HG02852 (cell line): ENCODE results near the gene ZNF28.
"Not testable (repeated sequence)": the region's sequence is repeated elsewhere in the genome, so short reads cannot be mapped to it uniquely, and the experiment has no call there.

ENCODE experiments used
- ATAC-seq: cut with Tn5 transposase; IDR thresholded peaks from one replicate; pipeline ENCODE4 v1.9.1; 2021; ENCODE audit warnings: mild to moderate bottlenecking, moderate library complexity; ENCODE audit not compliant: unreplicated experiment

Gene ZNF28

GRCh38 chr19:52821204-52821960, at the start of gene ZNF28:
Gene ZNF28 (minus strand): TSS chr19:52821633. CDS start chr19:52817958, 3,675 bp downstream.
- peak; percentile 88 for ATAC-seq

- not testable (repeated sequence) for ATAC-seq
These were observed 46.6 kb upstream of the ZNF28 start for GRCh38 chr19:52868031-52868430.

- peak; percentile 92 for ATAC-seq
These were observed 36.2 kb upstream of the ZNF28 start, which contains the start of gene ZNF468 for GRCh38 chr19:52857378-52858191. Gene ZNF468 (minus strand): TSS chr19:52857619. CDS start chr19:52854272, 3,347 bp downstream.

GRCh38 chr19:52856540-52857377, 35.3 kb upstream of the ZNF28 start:
- ATAC-seq = peak; percentile 6

- ATAC-seq = not testable (repeated sequence)
These were observed 25.9 kb upstream of the ZNF28 start for GRCh38 chr19:52847352-52847751.

- not testable (repeated sequence) for ATAC-seq
These were observed 19.5 kb upstream of the ZNF28 start for GRCh38 chr19:52840825-52841465.

- ATAC-seq = not testable (repeated sequence)
These were observed 12.9 kb upstream of the ZNF28 start for GRCh38 chr19:52834289-52834688.

GRCh38 chr19:52833541-52833940, 12.1 kb upstream of the ZNF28 start:
- ATAC-seq = not testable (repeated sequence)

GRCh38 chr19:52829866-52830265, 8.4 kb upstream of the ZNF28 start:
- not testable (repeated sequence) for ATAC-seq

- no peak for ATAC-seq
These were observed 4.3 kb upstream of the ZNF28 start for GRCh38 chr19:52825765-52826164.

GRCh38 chr19:52823676-52824075, 2.2 kb upstream of the ZNF28 start:
- no peak for ATAC-seq

GRCh38 chr19:52820472-52821203, 795 bp downstream of the ZNF28 start:
- ATAC-seq = peak; percentile 15

GRCh38 chr19:52809801-52810200, 11.6 kb downstream of the ZNF28 start:
- ATAC-seq = no peak

- not testable (repeated sequence) for ATAC-seq
These were observed 21.3 kb downstream of the ZNF28 start for GRCh38 chr19:52799950-52800640.

GRCh38 chr19:52789440-52789839, 32.0 kb downstream of the ZNF28 start:
- ATAC-seq = no peak

- ATAC-seq = peak; percentile 98
These were observed 34.7 kb downstream of the ZNF28 start, which contains the start of gene ZNF600 for GRCh38 chr19:52786464-52787354. Gene ZNF600 (minus strand): TSS chr19:52786791. CDS start chr19:52778888, 7,903 bp downstream.

GRCh38 chr19:52786078-52786463, 35.4 kb downstream of the ZNF28 start:
- ATAC-seq = peak; percentile 17

GRCh38 chr19:52785506-52785905, 35.9 kb downstream of the ZNF28 start:
- no peak for ATAC-seq
